HCT116 (cell line): ENCODE results near the gene FAM47E. TPM values are rescaled to one million over a fixed set of nuclear protein-coding genes. Genes with fewer than 3 reads are reported as not detected.

Experiments used
- ATAC-seq: fragments of 200-7000 bp; cut with Tn5 transposase; 2 replicates; pipeline ENCODE4 v1.9.1; 2020; ENCODE audit warnings: mild to moderate bottlenecking, moderate library complexity
- BruUV-seq: library from RNA; stranded (reverse); fragments of 400-500 nt; replicated peaks from 2 replicates; lab custom pipeline; 2021; lab: Mats Ljungman, UMichigan
- CTCF ChIA-PET: fragments of 300-600 bp; sonication (Branson Sonifier 250); formaldehyde crosslinking; loops from one replicate; lab custom pipeline; 2021; ENCODE audit warnings: antibody characterized with exemption; lab: Charles Lee
- POLR2A ChIA-PET: fragments of 300-600, 350-600 bp; sonication (Branson Sonifier 250); formaldehyde crosslinking; loops from one replicate; lab custom pipeline; 2021; ENCODE audit warnings: antibody characterized with exemption; lab: Charles Lee
- RAD21 ChIA-PET, 2 experiments: fragments of 300-600 bp; sonication (Branson Sonifier 250); formaldehyde crosslinking; loops; one replicate each; lab custom pipeline; 2023; ENCODE audit warnings: low total read pairs in 2 of 2; ENCODE audit not compliant: uncharacterized antibody in 2 of 2, unreplicated experiment in 2 of 2, low non-redundant PET in 1 of 2; lab: Charles Lee
- DNase-seq: peaks from one replicate; pipeline ENCODE4 v3.0.0-alpha.2; 2010; ENCODE audit warnings: low read depth, low spot score
- H2AFZ ChIP-seq: fragments of 200-600 bp; shearing (Covaris generic), sonication (generic); 2 replicates; pipeline ENCODE4 v1.6.1; 2017; ENCODE audit warnings: low read depth, mixed run types, mixed read lengths, antibody characterized with exemption, low read length; ENCODE audit not compliant: poor library complexity, severe bottlenecking
- H3K27ac ChIP-seq: 2 replicates; pipeline ENCODE4 v1.5.1; 2012; ENCODE audit warnings: low read depth, low read length
- H3K27me3 ChIP-seq: fragments of 200-600 bp; sonication (generic); 2 replicates; pipeline ENCODE4 v1.6.1; 2016; ENCODE audit warnings: mixed run types, low read length, mixed read lengths; ENCODE audit not compliant: insufficient read depth
- H3K36me3 ChIP-seq, 2 experiments: fragments of 200-500 bp in 1 of 2; fragments of 200-600 bp in 1 of 2; sonication (Bioruptor generic) in 1 of 2; sonication (generic) in 1 of 2; 2 replicates each; pipeline versions ENCODE4 v1.5.1 to v1.6.1; 2014 to 2016; ENCODE audit warnings: low read length in 2 of 2, inconsistent platforms in 1 of 2, mixed read lengths in 1 of 2, mixed run types in 1 of 2; ENCODE audit not compliant: insufficient read depth in 2 of 2, control insufficient read depth in 1 of 2
- H3K4me1 ChIP-seq, 2 experiments: fragments of 200-600 bp in 1 of 2; sonication (generic) in 1 of 2; 2 replicates each; pipeline versions ENCODE4 v1.5.1 to v1.6.1; 2012 to 2017; ENCODE audit warnings: low read length in 2 of 2, inconsistent platforms in 1 of 2, mild to moderate bottlenecking in 1 of 2, mixed read lengths in 1 of 2, mixed run types in 1 of 2, moderate library complexity in 1 of 2; ENCODE audit not compliant: insufficient read depth in 2 of 2, control insufficient read depth in 1 of 2
- H3K4me2 ChIP-seq: fragments of 200-600 bp; sonication (generic); 2 replicates; pipeline ENCODE4 v1.6.1; 2017; ENCODE audit warnings: mixed run types, low read length, mixed read lengths
- H3K4me3 ChIP-seq, 2 experiments: fragments of 200-600 bp in 1 of 2; sonication (generic) in 1 of 2; replicated peaks in 1 of 2; 2 replicates each; pipeline ENCODE4 v1.5.1; 2011 to 2016; ENCODE audit warnings: low read length in 2 of 2, control low read depth in 1 of 2, low read depth in 1 of 2, mild to moderate bottlenecking in 1 of 2, mixed read lengths in 1 of 2, mixed run types in 1 of 2
- H3K79me2 ChIP-seq: fragments of 200-600 bp; sonication (generic); 2 replicates; pipeline ENCODE4 v1.6.1; 2017; ENCODE audit warnings: mild to moderate bottlenecking, mixed run types, low read length, moderate library complexity, mixed read lengths; ENCODE audit not compliant: insufficient read depth
- H3K9ac ChIP-seq: fragments of 200-600 bp; sonication (generic); 2 replicates; pipeline ENCODE4 v1.6.1; 2016; ENCODE audit warnings: low read length, mixed read lengths
- H3K9me2 ChIP-seq: fragments of 200-600 bp; sonication (generic), shearing (Covaris generic); 2 replicates; pipeline ENCODE4 v1.6.1; 2017; ENCODE audit warnings: mixed run types, mild to moderate bottlenecking, moderate library complexity; ENCODE audit not compliant: insufficient read depth
- H3K9me3 ChIP-seq, 2 experiments: fragments of 200-500 bp in 1 of 2; fragments of 200-600 bp in 1 of 2; sonication (Bioruptor generic) in 1 of 2; sonication (generic) in 1 of 2; 2 replicates each; pipeline ENCODE4 v1.6.1; 2014 to 2017; ENCODE audit warnings: low read length in 2 of 2, mixed read lengths in 2 of 2, inconsistent platforms in 1 of 2, low read depth in 1 of 2, mild to moderate bottlenecking in 1 of 2, mixed run types in 1 of 2, moderate library complexity in 1 of 2; ENCODE audit not compliant: control insufficient read depth in 1 of 2, insufficient read depth in 1 of 2
- H4K20me1 ChIP-seq: fragments of 200-600 bp; sonication (generic), shearing (Covaris generic); 2 replicates; pipeline ENCODE4 v1.6.1; 2017; ENCODE audit warnings: mixed run types, mild to moderate bottlenecking, moderate library complexity; ENCODE audit not compliant: insufficient read depth
- CBX3 ChIP-seq: IDR thresholded peaks from 2 replicates; pipeline ENCODE4 v1.6.1; 2012; ENCODE audit warnings: low read depth
- CEBPB ChIP-seq: IDR thresholded peaks from 2 replicates; pipeline ENCODE4 v1.6.1; 2012; ENCODE audit warnings: low read depth
- CTCF ChIP-seq, 3 experiments: fragments of 200-600 bp in 1 of 3; sonication (generic) in 1 of 3; IDR thresholded peaks in 2 of 3; conservative IDR thresholded peaks in 1 of 3; 2 replicates each; pipeline ENCODE4 v1.5.1; 2012 to 2017; ENCODE audit warnings: low read depth in 2 of 3, low read length in 2 of 3, antibody characterized with exemption in 1 of 3, borderline replicate concordance in 1 of 3, control low read depth in 1 of 3, mild to moderate bottlenecking in 1 of 3, mixed read lengths in 1 of 3, mixed run types in 1 of 3, moderate library complexity in 1 of 3; ENCODE audit not compliant: insufficient read depth in 1 of 3
- EGR1 ChIP-seq: IDR thresholded peaks from 2 replicates; pipeline ENCODE4 v1.6.1; 2012; ENCODE audit warnings: low read depth
- ELF1 ChIP-seq: IDR thresholded peaks from 2 replicates; pipeline ENCODE4 v1.6.1; 2012; ENCODE audit warnings: low read depth, borderline replicate concordance
- EZH2 ChIP-seq: fragments of 200-600 bp; sonication (generic); IDR thresholded peaks from 2 replicates; pipeline ENCODE4 v1.6.1; 2017; ENCODE audit warnings: antibody characterized with exemption, mixed run types
- EZH2phosphoT487 ChIP-seq: fragments of 200-600 bp; IDR thresholded peaks from 2 replicates; pipeline ENCODE4 v1.6.1; 2018; ENCODE audit warnings: antibody characterized with exemption, borderline replicate concordance
- FOSL1 ChIP-seq: IDR thresholded peaks from 2 replicates; pipeline ENCODE4 v1.6.1; 2012; ENCODE audit warnings: low read depth
- JUND ChIP-seq: IDR thresholded peaks from 2 replicates; pipeline ENCODE4 v1.6.1; 2012
- MAX ChIP-seq: IDR thresholded peaks from 2 replicates; pipeline ENCODE4 v1.6.1; 2012
- POLR2AphosphoS5 ChIP-seq: IDR thresholded peaks from 2 replicates; pipeline ENCODE4 v1.6.1; 2011; ENCODE audit warnings: mild to moderate bottlenecking, low read depth, low read length, moderate library complexity
- SIN3A ChIP-seq: IDR thresholded peaks from 2 replicates; pipeline ENCODE4 v1.6.1; 2012; ENCODE audit warnings: low read depth
- SRF ChIP-seq: IDR thresholded peaks from 2 replicates; pipeline ENCODE4 v1.6.1; 2012; ENCODE audit warnings: low read depth
- TCF7L2 ChIP-seq: IDR thresholded peaks from 2 replicates; pipeline ENCODE4 v1.7.0; 2011; ENCODE audit warnings: borderline replicate concordance, inconsistent platforms; ENCODE audit not compliant: insufficient read depth, insufficient read length; ENCODE audit errors: extremely low read depth
- YY1 ChIP-seq: IDR thresholded peaks from 2 replicates; pipeline ENCODE4 v1.6.1; 2011; ENCODE audit warnings: low read length, low read depth, moderate library complexity, mild to moderate bottlenecking; ENCODE audit not compliant: insufficient replicate concordance; ENCODE audit errors: extremely low read depth
- ZNF274 ChIP-seq: fragments of 200-500 bp; sonication (Bioruptor generic); IDR thresholded peaks from 2 replicates; pipeline ENCODE4 v1.6.1; 2014; ENCODE audit warnings: mild to moderate bottlenecking, low read depth, low read length, inconsistent platforms
- intact Hi-C: fragments of 100-400 bp; cut with micrococcal nuclease; formaldehyde crosslinking; loops from 2 replicates; pipeline ENCODE4 v1.10.0; 2022
- total RNA-seq: library from RNA; stranded (reverse); gene quantifications from one replicate; pipeline ENCODE4 v1.2.1, GENCODE V29; 2021; ENCODE audit not compliant: unreplicated experiment
- TF ChIP-seq, protein P1 (sequence below): IDR thresholded peaks from 2 replicates; pipeline ENCODE4 v1.6.1; 2012
- TF ChIP-seq, protein P2 (sequence below): IDR thresholded peaks from 2 replicates; pipeline ENCODE4 v1.6.1; 2012; ENCODE audit warnings: low read depth

Gene FAM47E
- total RNA-seq, 1 experiment from 2014 or later, result 0.91 TPM

GRCh38 chr4:76300012-76300411, 48.5 kb downstream of the FAM47E start (continued):
- no peak for TF ChIP-seq SRF
- TF ChIP-seq, protein P1, sequence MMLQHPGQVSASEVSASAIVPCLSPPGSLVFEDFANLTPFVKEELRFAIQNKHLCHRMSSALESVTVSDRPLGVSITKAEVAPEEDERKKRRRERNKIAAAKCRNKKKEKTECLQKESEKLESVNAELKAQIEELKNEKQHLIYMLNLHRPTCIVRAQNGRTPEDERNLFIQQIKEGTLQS, result no peak
- TF ChIP-seq POLR2AphosphoS5, result no peak

DNA sequence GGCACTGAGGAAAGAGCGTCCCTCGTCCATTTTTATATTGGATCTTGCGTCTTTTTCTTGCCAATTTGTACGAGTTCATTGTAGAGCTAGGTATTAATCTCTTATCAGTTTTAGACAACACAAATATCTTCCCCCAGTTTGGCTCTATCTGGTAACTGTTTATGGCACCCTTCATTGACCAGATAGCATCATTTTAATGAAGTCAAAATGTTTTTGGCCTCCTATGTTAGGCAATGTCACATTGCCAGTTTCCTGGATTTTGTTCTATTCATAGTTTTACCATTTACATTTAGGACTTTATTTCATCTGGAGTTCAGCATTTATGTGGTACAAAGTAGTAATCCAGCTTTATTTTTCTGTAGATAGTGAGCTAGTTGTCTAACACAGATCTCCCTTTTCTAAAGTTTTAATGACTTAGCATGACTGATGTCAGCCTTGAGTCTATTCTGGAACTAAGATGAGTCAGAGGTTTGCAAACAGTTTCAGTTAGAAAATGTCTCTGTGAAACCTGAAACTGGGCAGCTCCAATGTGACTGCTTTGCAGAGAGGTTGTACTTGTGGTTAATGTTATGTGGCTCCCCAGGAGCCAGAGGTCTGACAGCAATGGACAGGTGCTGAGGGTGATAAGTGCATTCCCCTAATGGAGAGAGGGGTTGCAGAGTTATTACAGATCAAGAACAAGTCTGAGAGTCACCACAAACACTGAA, 49.7 kb downstream of the FAM47E start:
- DNase-seq, result peak; percentile 83
- Histone ChIP-seq H3K9ac (peak overlapping the region; percentile 35), H4K20me1 (no peaks in the 10 kb centered on the region), H3K9me2 (no peaks in the 10 kb centered on the region), H3K79me2 (peaks cover 15% of the 10 kb centered on the region; the same call in 1 of the 2 replicates), H3K4me3 (0 out of 4 replicates have a peak overlapping the region, but pooled peaks of 1 of the 2 experiments have one; percentile 0), H2AFZ (no peak overlapping the region), H3K27ac (peak overlapping the region; percentile 62; the same call in 1 of the 2 replicates), H3K4me1 (peaks cover 19 to 37% of the 10 kb centered on the region in 2 experiments), H3K36me3 (no peaks in the 10 kb centered on the region), H3K27me3 (no peaks in the 10 kb centered on the region), H3K9me3 (peaks cover 0 to 13% of the 10 kb centered on the region in 2 experiments; a peak in 2 of 4 replicates), H3K4me2 (peak overlapping the region; percentile 60)
- intact Hi-C loops, result loop anchor here (2.0 kb wide), 1 partner anchor 64 kb away; no protein-coding TSS in a partner anchor
- peak; percentile 64 for ATAC-seq
- no TSS peak for BruUV-seq
- ChIA-PET RAD21 (interaction anchor here in 1 of 2 experiments (1.1 kb wide), 1 partner anchor 77 kb away, joined by 3 read pairs; no protein-coding TSS in a partner anchor), CTCF (interaction anchor here (0.6 kb wide), 1 partner anchor 121 kb away, joined by 3 read pairs; no protein-coding TSS in a partner anchor), POLR2A (no interaction called here)
- TF ChIP-seq EZH2 (no peak), YY1 (peak; percentile 16), TCF7L2 (peak; percentile 42), FOSL1 (no peak), MAX (no peak), EZH2phosphoT487 (no peak), SIN3A (no peak), CBX3 (no peak), POLR2AphosphoS5 (peak; percentile 30; the same call in 1 of the 2 replicates), EGR1 (no peak), JUND (no peak), ZNF274 (no peak), ELF1 (no peak), CEBPB (no peak), CTCF (IDR thresholded peaks at IDR 0.05 in 2 of 3, conservative IDR thresholded peaks at IDR 0.05 in 1 of 3; ENCODE audit: borderline replicate concordance in 1 of 3, insufficient read depth in 1 of 3, low read depth in 2 of 3, low read length in 2 of 3) (no peak)
- TF ChIP-seq, protein P2, sequence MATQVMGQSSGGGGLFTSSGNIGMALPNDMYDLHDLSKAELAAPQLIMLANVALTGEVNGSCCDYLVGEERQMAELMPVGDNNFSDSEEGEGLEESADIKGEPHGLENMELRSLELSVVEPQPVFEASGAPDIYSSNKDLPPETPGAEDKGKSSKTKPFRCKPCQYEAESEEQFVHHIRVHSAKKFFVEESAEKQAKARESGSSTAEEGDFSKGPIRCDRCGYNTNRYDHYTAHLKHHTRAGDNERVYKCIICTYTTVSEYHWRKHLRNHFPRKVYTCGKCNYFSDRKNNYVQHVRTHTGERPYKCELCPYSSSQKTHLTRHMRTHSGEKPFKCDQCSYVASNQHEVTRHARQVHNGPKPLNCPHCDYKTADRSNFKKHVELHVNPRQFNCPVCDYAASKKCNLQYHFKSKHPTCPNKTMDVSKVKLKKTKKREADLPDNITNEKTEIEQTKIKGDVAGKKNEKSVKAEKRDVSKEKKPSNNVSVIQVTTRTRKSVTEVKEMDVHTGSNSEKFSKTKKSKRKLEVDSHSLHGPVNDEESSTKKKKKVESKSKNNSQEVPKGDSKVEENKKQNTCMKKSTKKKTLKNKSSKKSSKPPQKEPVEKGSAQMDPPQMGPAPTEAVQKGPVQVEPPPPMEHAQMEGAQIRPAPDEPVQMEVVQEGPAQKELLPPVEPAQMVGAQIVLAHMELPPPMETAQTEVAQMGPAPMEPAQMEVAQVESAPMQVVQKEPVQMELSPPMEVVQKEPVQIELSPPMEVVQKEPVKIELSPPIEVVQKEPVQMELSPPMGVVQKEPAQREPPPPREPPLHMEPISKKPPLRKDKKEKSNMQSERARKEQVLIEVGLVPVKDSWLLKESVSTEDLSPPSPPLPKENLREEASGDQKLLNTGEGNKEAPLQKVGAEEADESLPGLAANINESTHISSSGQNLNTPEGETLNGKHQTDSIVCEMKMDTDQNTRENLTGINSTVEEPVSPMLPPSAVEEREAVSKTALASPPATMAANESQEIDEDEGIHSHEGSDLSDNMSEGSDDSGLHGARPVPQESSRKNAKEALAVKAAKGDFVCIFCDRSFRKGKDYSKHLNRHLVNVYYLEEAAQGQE, result no peak
- TF ChIP-seq, protein P1, result no peak
